Uterus (tissue), 2 donors: ENCODE results near the gene SART3.

Experiments used
- CTCF ChIP-seq, 4 experiments: fragments of 200-600 bp in 2 of 4; fragments of 450-650 bp in 2 of 4; sonication (generic) in 2 of 4; IDR thresholded peaks; one replicate each; pipeline ENCODE4 v1.5.1; 2016 to 2019; ENCODE audit warnings: antibody characterized with exemption in 4 of 4, mild to moderate bottlenecking in 2 of 4, moderate library complexity in 1 of 4
- POLR2A ChIP-seq, 2 donors: fragments of 450-650 bp; IDR thresholded peaks; one replicate each; pipeline ENCODE4 v1.6.1; 2016; ENCODE audit warnings: antibody characterized with exemption in 2 of 2, mild to moderate bottlenecking in 1 of 2, moderate library complexity in 1 of 2

DNA sequence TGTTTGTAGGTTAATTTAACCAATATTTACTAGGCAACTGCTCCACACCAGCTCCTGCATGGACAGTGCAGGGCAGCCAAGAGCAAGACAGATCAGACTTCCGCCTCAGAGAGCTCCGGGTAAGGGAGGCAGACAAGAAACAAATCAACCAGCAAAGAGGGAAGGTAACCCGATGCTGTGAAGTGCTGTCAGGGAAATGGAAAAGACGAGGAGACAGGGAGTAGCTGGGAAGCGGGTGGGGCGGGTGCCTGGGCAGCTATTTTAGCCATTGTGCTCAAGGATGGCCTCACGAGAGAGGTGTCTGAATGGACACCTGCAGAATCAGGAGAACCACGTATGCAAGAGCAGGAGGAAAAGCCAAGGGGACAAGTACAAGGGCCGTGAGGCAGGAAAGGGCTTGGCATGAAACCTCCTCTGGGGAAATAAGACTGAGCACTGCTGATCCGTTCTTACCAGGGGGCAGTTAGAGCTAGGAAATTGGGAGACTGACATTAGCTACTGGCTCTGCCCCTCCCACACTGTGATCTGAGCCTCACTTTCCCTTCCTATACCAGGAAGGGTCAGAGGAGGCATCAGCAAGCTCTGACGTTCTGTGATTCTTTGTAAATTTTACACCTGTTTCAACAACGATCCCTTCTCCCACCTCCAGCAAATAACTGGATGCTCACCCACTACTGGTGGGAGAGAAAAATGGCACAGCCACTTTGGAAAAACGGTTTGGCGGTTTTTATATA lies 43.4 kb upstream of the SART3 start:
- TF ChIP-seq CTCF (IDR thresholded peaks at IDR 0.05) (no peak), POLR2A (IDR thresholded peaks at IDR 0.05) (no peak)
